Measurements from ENCODE around the gene ILDR2.

GRCh38 chr1:166918088-166918955 is 57.0 kb downstream of the ILDR2 start:
- TF ChIP-seq CTCF (conservative IDR thresholded peaks at IDR 0.05; ENCODE audit: low read length), result no peak
- no peak for TF ChIP-seq EZH2phosphoT487 (IDR thresholded peaks at IDR 0.05; ENCODE audit: borderline replicate concordance)
